ENCODE data around the gene ADGRB3. TPM values are rescaled to one million over a fixed set of nuclear protein-coding genes. Genes with fewer than 3 reads are reported as not detected.

The ADGRB3 gene
- total and polyA plus RNA-seq, 2 donors (not counting 1 experiment from before 2014, with no cell fraction given), result not detected

- H2AFZ ChIP-seq (ENCODE audit: insufficient read depth, low read depth, low read length, poor library complexity, severe bottlenecking), result no peak overlapping the region
- DNase-seq (no peak), ATAC-seq (ENCODE audit: low read depth) (no peak)
- intact Hi-C loops (cut with micrococcal nuclease), result no loop called here
- no peaks in the 10 kb centered on the region for H3K4me1 ChIP-seq (ENCODE audit: control insufficient read depth in 2 of 2, insufficient read depth in 2 of 2, low read length in 2 of 2)
- H3K9ac ChIP-seq (ENCODE audit: low read length), result no peak overlapping the region
- H3K27ac ChIP-seq (ENCODE audit: low read length in 2 of 2), result no peak overlapping the region
- ChIA-PET POLR2A (no interaction called here), CTCF (no interaction called here)
- no peaks in the 10 kb centered on the region for H4K20me1 ChIP-seq (ENCODE audit: control insufficient read depth, insufficient read depth, low read length, poor library complexity, severe bottlenecking)
- TF ChIP-seq EZH2 (IDR thresholded peaks at IDR 0.05; ENCODE audit: borderline replicate concordance, insufficient read depth, low read depth, low read length, poor library complexity, severe bottlenecking), result no peak
- TF ChIP-seq CTCF (IDR thresholded peaks at IDR 0.05), result no peak
- Mint-ChIP-seq H3K4me1 (no peaks in the 10 kb centered on the region), H3K27ac (no peak overlapping the region), H3K27me3 (no peaks in the 10 kb centered on the region), H3K9me3 (ENCODE audit: insufficient read depth) (no peaks in the 10 kb centered on the region), H3K4me3 (no peak overlapping the region)
- no peak overlapping the region for H3K4me3 ChIP-seq (ENCODE audit: control extremely low read depth in 1 of 5, extremely low read depth in 1 of 5, insufficient read depth in 1 of 5, low read depth in 2 of 5, low read length in 4 of 5)
- no peaks in the 10 kb centered on the region for H3K79me2 ChIP-seq (ENCODE audit: control insufficient read depth, insufficient read depth, low read length)
- 60% methylated on average over 1 of the region's 1 CpG for whole genome bisulfite sequencing (ENCODE audit: insufficient coverage)
- H3K36me3 ChIP-seq (replicated peaks in 1 of 2; ENCODE audit: control extremely low read depth in 1 of 2, control insufficient read depth in 1 of 2, extremely low read depth in 1 of 2, insufficient read depth in 2 of 2, low read length in 1 of 2), result no peaks in the 10 kb centered on the region
- no peaks in the 10 kb centered on the region for H3K9me3 ChIP-seq (ENCODE audit: control extremely low read depth in 1 of 3, control insufficient read depth in 2 of 3, insufficient read depth in 1 of 3, low read length in 2 of 3)
- no peaks in the 10 kb centered on the region for H3K27me3 ChIP-seq (replicated peaks in 1 of 4; ENCODE audit: control extremely low read depth in 1 of 4, control insufficient read depth in 3 of 4, insufficient read depth in 4 of 4, low read length in 3 of 4)
- H3K4me2 ChIP-seq (replicated peaks; ENCODE audit: low read depth, low read length, poor library complexity, severe bottlenecking), result no peak overlapping the region
These were observed 139.8 kb downstream of the ADGRB3 start for GRCh38 chr6:68774843-68775242.

- H4K20me1 ChIP-seq (ENCODE audit: control insufficient read depth, insufficient read depth, low read length, poor library complexity, severe bottlenecking), result no peaks in the 10 kb centered on the region
- WGBS (ENCODE audit: insufficient coverage), result no CpG with 5 or more reads among the region's 2 CpGs
- no peak overlapping the region for H3K9ac ChIP-seq (ENCODE audit: low read length)
- DNase-seq (no peak), ATAC-seq (ENCODE audit: low read depth) (no peak)
- H3K4me1 ChIP-seq (ENCODE audit: control insufficient read depth in 2 of 2, insufficient read depth in 2 of 2, low read length in 2 of 2), result no peaks in the 10 kb centered on the region
- no peaks in the 10 kb centered on the region for H3K36me3 ChIP-seq (replicated peaks in 1 of 2; ENCODE audit: control extremely low read depth in 1 of 2, control insufficient read depth in 1 of 2, extremely low read depth in 1 of 2, insufficient read depth in 2 of 2, low read length in 1 of 2)
- Mint-ChIP-seq H3K4me3 (no peak overlapping the region), H3K9me3 (ENCODE audit: insufficient read depth) (no peaks in the 10 kb centered on the region), H3K27me3 (no peaks in the 10 kb centered on the region), H3K27ac (no peak overlapping the region), H3K4me1 (no peaks in the 10 kb centered on the region)
- no peaks in the 10 kb centered on the region for H3K9me3 ChIP-seq (ENCODE audit: control extremely low read depth in 1 of 3, control insufficient read depth in 2 of 3, insufficient read depth in 1 of 3, low read length in 2 of 3)
- no peak overlapping the region for H3K27ac ChIP-seq (ENCODE audit: low read length in 2 of 2)
- H3K79me2 ChIP-seq (ENCODE audit: control insufficient read depth, insufficient read depth, low read length), result no peaks in the 10 kb centered on the region
- no peak overlapping the region for H3K4me2 ChIP-seq (replicated peaks; ENCODE audit: low read depth, low read length, poor library complexity, severe bottlenecking)
- no peak for TF ChIP-seq EZH2 (IDR thresholded peaks at IDR 0.05; ENCODE audit: borderline replicate concordance, insufficient read depth, low read depth, low read length, poor library complexity, severe bottlenecking)
- no peak for TF ChIP-seq CTCF (IDR thresholded peaks at IDR 0.05)
- no peaks in the 10 kb centered on the region for H3K27me3 ChIP-seq (replicated peaks in 1 of 4; ENCODE audit: control extremely low read depth in 1 of 4, control insufficient read depth in 3 of 4, insufficient read depth in 4 of 4, low read length in 3 of 4)
- ChIA-PET POLR2A (no interaction called here), CTCF (no interaction called here)
- intact Hi-C loops (cut with micrococcal nuclease), result no loop called here
- H3K4me3 ChIP-seq (ENCODE audit: control extremely low read depth in 1 of 5, extremely low read depth in 1 of 5, insufficient read depth in 1 of 5, low read depth in 2 of 5, low read length in 4 of 5), result no peak overlapping the region
- H2AFZ ChIP-seq (ENCODE audit: insufficient read depth, low read depth, low read length, poor library complexity, severe bottlenecking), result no peak overlapping the region
These were observed 141.3 kb downstream of the ADGRB3 start for GRCh38 chr6:68776354-68776753.
